T-helper 22 cell (primary cell): Measurements from ENCODE around the gene ZNF584.

Experiments used
- DNase-seq: peaks from one replicate; pipeline ENCODE4 v3.0.0-alpha.2; 2020; ENCODE audit warnings: low read depth

ZNF584 gene

GRCh38 chr19:58385891-58386575 lies 22.4 kb upstream of the ZNF584 start:
- no peak for DNase-seq

- peak; percentile 95 for DNase-seq
Observed at GRCh38 chr19:58386576-58387337, 21.7 kb upstream of the ZNF584 start, which contains the start of gene RPS5. Gene RPS5 (plus strand): TSS chr19:58387269. CDS start chr19:58388138, 869 bp downstream.

GRCh38 chr19:58387338-58388174 lies 20.9 kb upstream of the ZNF584 start:
- no peak for DNase-seq

- no peak for DNase-seq
Observed at GRCh38 chr19:58388175-58388526, 20.3 kb upstream of the ZNF584 start.

- DNase-seq = no peak
Observed at GRCh38 chr19:58392945-58393724, 15.3 kb upstream of the ZNF584 start.

GRCh38 chr19:58393725-58394033 lies 14.8 kb upstream of the ZNF584 start:
- DNase-seq = no peak

GRCh38 chr19:58394821-58395219 lies 13.6 kb upstream of the ZNF584 start:
- no peak for DNase-seq

- DNase-seq = no peak
Observed at GRCh38 chr19:58395220-58395978, 13.1 kb upstream of the ZNF584 start, which contains the start of gene RNF225. Gene RNF225 (plus strand): TSS chr19:58395656. CDS start chr19:58396090, 434 bp downstream.

GRCh38 chr19:58395979-58396627 lies 12.3 kb upstream of the ZNF584 start:
- no peak for DNase-seq

- no peak for DNase-seq
Observed at GRCh38 chr19:58396691-58397532, 11.5 kb upstream of the ZNF584 start.

- DNase-seq = no peak
Observed at GRCh38 chr19:58397533-58398037, 10.9 kb upstream of the ZNF584 start.

- DNase-seq = no peak
Observed at GRCh38 chr19:58398087-58398486, 10.4 kb upstream of the ZNF584 start.

- no peak for DNase-seq
Observed at GRCh38 chr19:58398545-58398944, 9.9 kb upstream of the ZNF584 start.

GRCh38 chr19:58399903-58400302 lies 8.5 kb upstream of the ZNF584 start:
- DNase-seq = no peak

- no peak for DNase-seq
Observed at GRCh38 chr19:58400316-58400915, 8.0 kb upstream of the ZNF584 start.

GRCh38 chr19:58400916-58401839 lies 7.3 kb upstream of the ZNF584 start:
- peak; percentile 99 for DNase-seq

GRCh38 chr19:58401840-58402421 lies 6.5 kb upstream of the ZNF584 start:
- no peak for DNase-seq
